ENCODE results near the gene B4GALNT3.
"Not testable (repeated sequence)": the region's sequence is repeated elsewhere in the genome, so short reads cannot be mapped to it uniquely, and the experiment has no call there.

Gene B4GALNT3

GRCh38 chr12:459430-460258 is at the start of gene B4GALNT3:
Gene B4GALNT3, plus strand, starts transcription at chr12:459939. Its CDS starts 438 bp downstream, at chr12:460377.
- TF ChIP-seq POLR2A (IDR thresholded peaks at IDR 0.05; ENCODE audit: extremely low read depth, insufficient read length) = no peak
- TF ChIP-seq MAX (IDR thresholded peaks at IDR 0.05; ENCODE audit: low read depth, low read length) = no peak
- no peak for TF ChIP-seq MYC (IDR thresholded peaks at IDR 0.05; ENCODE audit: low read depth, low read length)
- TF ChIP-seq, protein P1, sequence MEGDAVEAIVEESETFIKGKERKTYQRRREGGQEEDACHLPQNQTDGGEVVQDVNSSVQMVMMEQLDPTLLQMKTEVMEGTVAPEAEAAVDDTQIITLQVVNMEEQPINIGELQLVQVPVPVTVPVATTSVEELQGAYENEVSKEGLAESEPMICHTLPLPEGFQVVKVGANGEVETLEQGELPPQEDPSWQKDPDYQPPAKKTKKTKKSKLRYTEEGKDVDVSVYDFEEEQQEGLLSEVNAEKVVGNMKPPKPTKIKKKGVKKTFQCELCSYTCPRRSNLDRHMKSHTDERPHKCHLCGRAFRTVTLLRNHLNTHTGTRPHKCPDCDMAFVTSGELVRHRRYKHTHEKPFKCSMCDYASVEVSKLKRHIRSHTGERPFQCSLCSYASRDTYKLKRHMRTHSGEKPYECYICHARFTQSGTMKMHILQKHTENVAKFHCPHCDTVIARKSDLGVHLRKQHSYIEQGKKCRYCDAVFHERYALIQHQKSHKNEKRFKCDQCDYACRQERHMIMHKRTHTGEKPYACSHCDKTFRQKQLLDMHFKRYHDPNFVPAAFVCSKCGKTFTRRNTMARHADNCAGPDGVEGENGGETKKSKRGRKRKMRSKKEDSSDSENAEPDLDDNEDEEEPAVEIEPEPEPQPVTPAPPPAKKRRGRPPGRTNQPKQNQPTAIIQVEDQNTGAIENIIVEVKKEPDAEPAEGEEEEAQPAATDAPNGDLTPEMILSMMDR (IDR thresholded peaks at IDR 0.05; ENCODE audit: low read depth, low read length) = no peak
- DNase-seq (ENCODE audit: low read depth) = peak; percentile 47
- peak within 1 kb of the TSS; percentile 28 for H3K4me3 ChIP-seq (ENCODE audit: low read depth, low read length)

DNA sequence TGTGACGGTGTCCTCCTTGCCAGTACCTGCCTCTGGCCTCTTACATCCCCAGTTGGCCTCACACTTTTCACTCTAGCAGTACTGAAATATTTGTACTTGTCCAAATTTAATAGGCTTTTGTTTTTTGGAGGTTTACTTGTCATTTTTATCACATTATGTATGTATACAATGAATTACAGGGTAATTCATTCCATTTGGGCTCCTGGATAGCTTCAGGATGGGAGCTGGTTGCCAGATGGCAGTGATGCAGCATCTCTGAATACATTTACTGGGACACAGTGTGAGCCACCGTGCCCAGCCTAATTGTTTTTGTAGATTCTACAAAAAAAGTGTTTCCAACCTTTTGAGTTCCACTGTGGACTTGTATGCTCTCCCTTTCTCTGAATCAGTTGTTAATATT is 44.9 kb upstream of the B4GALNT3 start:
- DNase-seq (ENCODE audit: low read depth) = no peak
- TF ChIP-seq MAX (IDR thresholded peaks at IDR 0.05; ENCODE audit: low read depth, low read length) (no peak), POLR2A (IDR thresholded peaks at IDR 0.05; ENCODE audit: extremely low read depth, insufficient read length) (no peak), MYC (IDR thresholded peaks at IDR 0.05; ENCODE audit: low read depth, low read length) (no peak)
- TF ChIP-seq, protein P1 (IDR thresholded peaks at IDR 0.05; ENCODE audit: low read depth, low read length) = no peak
- H3K4me3 ChIP-seq (ENCODE audit: low read depth, low read length) = no peak overlapping the region

DNA sequence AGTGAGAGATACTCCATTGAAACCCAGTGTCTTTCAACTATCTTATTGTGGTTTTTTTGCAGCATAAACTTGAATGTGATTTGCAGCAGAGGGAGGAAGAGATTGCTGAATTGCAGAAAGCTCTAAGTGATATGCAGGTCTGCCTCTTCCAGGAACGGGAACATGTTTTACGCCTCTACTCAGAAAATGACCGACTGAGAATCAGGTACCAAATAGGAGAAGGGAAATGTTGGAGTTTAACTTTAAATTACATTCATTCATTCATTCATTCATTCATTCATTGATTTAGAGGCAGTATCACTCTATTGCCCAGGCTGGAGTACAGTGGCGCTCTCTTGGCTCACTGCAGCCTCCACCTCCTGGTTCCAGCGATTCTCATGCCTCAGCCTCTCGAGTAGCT is 41.3 kb upstream of the B4GALNT3 start:
- TF ChIP-seq, protein P1 (IDR thresholded peaks at IDR 0.05; ENCODE audit: low read depth, low read length) = no peak
- TF ChIP-seq POLR2A (IDR thresholded peaks at IDR 0.05; ENCODE audit: extremely low read depth, insufficient read length) (no peak), MAX (IDR thresholded peaks at IDR 0.05; ENCODE audit: low read depth, low read length) (no peak), MYC (IDR thresholded peaks at IDR 0.05; ENCODE audit: low read depth, low read length) (no peak)
- H3K4me3 ChIP-seq (ENCODE audit: low read depth, low read length) = no peak overlapping the region
- no peak for DNase-seq (ENCODE audit: low read depth)

DNA sequence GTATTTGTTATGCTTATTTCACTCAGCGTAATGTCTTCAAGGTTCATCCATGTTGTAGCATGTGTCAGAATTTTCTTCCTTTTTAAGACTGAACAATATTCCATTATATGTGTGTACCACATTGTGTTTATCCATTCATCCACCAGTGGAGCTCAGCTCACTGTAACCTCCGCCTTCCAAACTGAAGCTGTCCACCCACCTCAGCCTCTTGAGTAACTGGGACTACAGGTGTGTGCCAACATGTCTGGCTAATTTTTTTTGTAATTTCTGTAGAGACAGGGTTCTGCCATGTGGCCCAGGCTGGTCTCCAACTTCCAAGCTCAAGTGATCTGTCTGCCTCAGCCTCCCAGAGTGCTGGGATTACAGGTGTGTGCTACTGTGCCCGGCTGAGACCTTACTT is 37.2 kb upstream of the B4GALNT3 start:
- H3K4me3 ChIP-seq (ENCODE audit: low read depth, low read length) = no peak overlapping the region
- no peak for DNase-seq (ENCODE audit: low read depth)
- no peak for TF ChIP-seq MYC (IDR thresholded peaks at IDR 0.05; ENCODE audit: low read depth, low read length)
- TF ChIP-seq, protein P1 (IDR thresholded peaks at IDR 0.05; ENCODE audit: low read depth, low read length) = no peak

GRCh38 chr12:435737-436136 is 24.0 kb upstream of the B4GALNT3 start:
- not testable (repeated sequence) for H3K4me3 ChIP-seq (ENCODE audit: low read depth, low read length); DNase-seq (ENCODE audit: low read depth)

- H3K4me3 ChIP-seq (ENCODE audit: low read depth, low read length) = no peak overlapping the region
- peak; percentile 45 for DNase-seq (ENCODE audit: low read depth)
- TF ChIP-seq MYC (IDR thresholded peaks at IDR 0.05; ENCODE audit: low read depth, low read length) = no peak
- TF ChIP-seq, protein P1 (IDR thresholded peaks at IDR 0.05; ENCODE audit: low read depth, low read length) = peak; percentile 70
These were observed 17.4 kb upstream of the B4GALNT3 start for GRCh38 chr12:442235-442884.

All from NB4 (cell line).